ENCODE data around the gene FMNL2. TPM values are rescaled to one million over a fixed set of nuclear protein-coding genes. Genes with fewer than 3 reads are reported as not detected.

Gene FMNL2
- polyA plus RNA-seq, 1 donor from 2014 or later = 86.5 TPM

GRCh38 chr2:152694161-152694661 lies 359.2 kb downstream of the FMNL2 start:
- Histone ChIP-seq H2AFZ (ENCODE audit: low read depth, low read length) (no peak overlapping the region), H3K27me3 (ENCODE audit: insufficient read depth, low read depth, low read length) (no peaks in the 10 kb centered on the region), H3K36me3 (ENCODE audit: insufficient read depth, low read length) (no peaks in the 10 kb centered on the region), H4K20me1 (ENCODE audit: insufficient read depth) (no peaks in the 10 kb centered on the region), H3F3A (ENCODE audit: insufficient read depth, low read length, poor library complexity, severe bottlenecking) (no peaks in the 10 kb centered on the region), H3K27ac (ENCODE audit: low read length) (no peak overlapping the region), H3K9me2 (ENCODE audit: insufficient read depth, low read length) (no peaks in the 10 kb centered on the region), H3K4me2 (ENCODE audit: low read length) (no peak overlapping the region), H3K9me3 (ENCODE audit: low read length) (no peaks in the 10 kb centered on the region), H3K79me2 (replicated peaks; ENCODE audit: insufficient read depth, low read length) (peaks cover 52% of the 10 kb centered on the region), H3K4me3 (ENCODE audit: low read length) (no peak overlapping the region), H3K9ac (ENCODE audit: low read length) (no peak overlapping the region)
- no peak for TF ChIP-seq RAD21 (conservative IDR thresholded peaks at IDR 0.05)
- no peak for TF ChIP-seq TAF1 (IDR thresholded peaks at IDR 0.05; ENCODE audit: low read depth)
- TF ChIP-seq REST (IDR thresholded peaks at IDR 0.05; ENCODE audit: borderline replicate concordance) = no peak
- TF ChIP-seq EP300 (conservative IDR thresholded peaks at IDR 0.05; ENCODE audit: poor library complexity, severe bottlenecking) = no peak
- no peak for TF ChIP-seq POLR2AphosphoS5 (IDR thresholded peaks at IDR 0.05)
- no peak for TF ChIP-seq MXI1 (conservative IDR thresholded peaks at IDR 0.05; ENCODE audit: poor library complexity, severe bottlenecking)
- no peak for TF ChIP-seq EZH2 (IDR thresholded peaks at IDR 0.05; ENCODE audit: borderline replicate concordance, insufficient read depth, low read length, poor library complexity, severe bottlenecking)
- no peak for TF ChIP-seq CTCF (IDR thresholded peaks at IDR 0.05; ENCODE audit: poor library complexity, severe bottlenecking)

- Histone ChIP-seq H3K79me2 (replicated peaks; ENCODE audit: insufficient read depth, low read length) (peaks cover 59% of the 10 kb centered on the region), H3K4me3 (ENCODE audit: low read length) (no peak overlapping the region)
Measured at GRCh38 chr2:152695763-152696162, 360.8 kb downstream of the FMNL2 start.

More at GRCh38 chr2:152695763-152696162, 360.8 kb downstream of the FMNL2 start:
- Histone ChIP-seq H4K20me1 (ENCODE audit: insufficient read depth) (no peaks in the 10 kb centered on the region), H3K9ac (ENCODE audit: low read length) (no peak overlapping the region), H3K27me3 (ENCODE audit: insufficient read depth, low read depth, low read length) (no peaks in the 10 kb centered on the region), H3F3A (ENCODE audit: insufficient read depth, low read length, poor library complexity, severe bottlenecking) (no peaks in the 10 kb centered on the region), H3K27ac (ENCODE audit: low read length) (no peak overlapping the region), H3K36me3 (ENCODE audit: insufficient read depth, low read length) (no peaks in the 10 kb centered on the region), H3K4me2 (ENCODE audit: low read length) (no peak overlapping the region), H3K9me2 (ENCODE audit: insufficient read depth, low read length) (no peaks in the 10 kb centered on the region), H3K9me3 (ENCODE audit: low read length) (no peaks in the 10 kb centered on the region), H2AFZ (ENCODE audit: low read depth, low read length) (no peak overlapping the region)
- no peak for TF ChIP-seq CTCF (IDR thresholded peaks at IDR 0.05; ENCODE audit: poor library complexity, severe bottlenecking)
